ENCODE results near the gene MRPL48. TPM values are rescaled to one million over a fixed set of nuclear protein-coding genes. Genes with fewer than 3 reads are reported as not detected.

MRPL48 gene
- total RNA-seq, 2 donors from 2014 or later: 9.2 to 17.9 TPM

DNA sequence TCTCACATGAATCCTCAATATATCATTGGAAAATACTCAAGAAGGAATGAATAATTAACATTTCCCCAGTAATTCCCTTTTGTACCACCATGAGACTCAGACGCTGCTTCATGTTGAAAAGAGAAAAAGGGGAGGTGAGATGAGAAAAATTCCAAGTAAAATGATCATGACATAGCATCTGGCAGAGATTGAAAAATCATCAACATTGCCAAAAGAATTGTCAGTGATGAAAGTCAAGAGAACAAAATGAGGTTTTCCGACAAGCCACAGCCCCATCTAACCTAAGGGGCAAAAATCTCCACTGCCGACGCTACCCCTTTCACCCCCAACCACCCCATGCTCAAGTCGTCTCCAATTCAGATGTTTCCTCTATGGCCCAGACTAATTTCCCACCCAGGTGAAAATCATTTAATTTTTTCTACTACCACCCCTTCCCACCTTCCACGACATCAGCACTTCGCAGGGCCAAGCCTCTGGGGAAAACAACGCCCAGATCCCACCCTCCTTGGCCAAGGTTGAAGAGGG lies 28.0 kb upstream of the MRPL48 start:
- H3K4me1 ChIP-seq: peaks cover 26% of the 10 kb centered on the region
- no peak for TF ChIP-seq POLR2A (IDR thresholded peaks at IDR 0.05)
- TF ChIP-seq, protein P1, sequence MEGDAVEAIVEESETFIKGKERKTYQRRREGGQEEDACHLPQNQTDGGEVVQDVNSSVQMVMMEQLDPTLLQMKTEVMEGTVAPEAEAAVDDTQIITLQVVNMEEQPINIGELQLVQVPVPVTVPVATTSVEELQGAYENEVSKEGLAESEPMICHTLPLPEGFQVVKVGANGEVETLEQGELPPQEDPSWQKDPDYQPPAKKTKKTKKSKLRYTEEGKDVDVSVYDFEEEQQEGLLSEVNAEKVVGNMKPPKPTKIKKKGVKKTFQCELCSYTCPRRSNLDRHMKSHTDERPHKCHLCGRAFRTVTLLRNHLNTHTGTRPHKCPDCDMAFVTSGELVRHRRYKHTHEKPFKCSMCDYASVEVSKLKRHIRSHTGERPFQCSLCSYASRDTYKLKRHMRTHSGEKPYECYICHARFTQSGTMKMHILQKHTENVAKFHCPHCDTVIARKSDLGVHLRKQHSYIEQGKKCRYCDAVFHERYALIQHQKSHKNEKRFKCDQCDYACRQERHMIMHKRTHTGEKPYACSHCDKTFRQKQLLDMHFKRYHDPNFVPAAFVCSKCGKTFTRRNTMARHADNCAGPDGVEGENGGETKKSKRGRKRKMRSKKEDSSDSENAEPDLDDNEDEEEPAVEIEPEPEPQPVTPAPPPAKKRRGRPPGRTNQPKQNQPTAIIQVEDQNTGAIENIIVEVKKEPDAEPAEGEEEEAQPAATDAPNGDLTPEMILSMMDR (IDR thresholded peaks at IDR 0.05): peak in 4 of 7 experiments; percentile 26 to 39 (median 35)
- ATAC-seq: no peak
- intact Hi-C loops (cut with DNase I): no loop called here
- H3K4me3 ChIP-seq: peak overlapping the region; percentile 75 to 99
- H3K27me3 ChIP-seq: no peaks in the 10 kb centered on the region
- no peaks in the 10 kb centered on the region for H3K9me3 ChIP-seq
- no peaks in the 10 kb centered on the region for H3K36me3 ChIP-seq (replicated peaks in 1 of 2; ENCODE audit: insufficient read depth in 1 of 2, low read depth in 2 of 2)
- peak overlapping the region; percentile 90 to 99 (median 98) for H3K27ac ChIP-seq
- 2% methylated on average over 8 of the region's 8 CpGs for WGBS, 2 donors
- no peak for DNase-seq

DNA sequence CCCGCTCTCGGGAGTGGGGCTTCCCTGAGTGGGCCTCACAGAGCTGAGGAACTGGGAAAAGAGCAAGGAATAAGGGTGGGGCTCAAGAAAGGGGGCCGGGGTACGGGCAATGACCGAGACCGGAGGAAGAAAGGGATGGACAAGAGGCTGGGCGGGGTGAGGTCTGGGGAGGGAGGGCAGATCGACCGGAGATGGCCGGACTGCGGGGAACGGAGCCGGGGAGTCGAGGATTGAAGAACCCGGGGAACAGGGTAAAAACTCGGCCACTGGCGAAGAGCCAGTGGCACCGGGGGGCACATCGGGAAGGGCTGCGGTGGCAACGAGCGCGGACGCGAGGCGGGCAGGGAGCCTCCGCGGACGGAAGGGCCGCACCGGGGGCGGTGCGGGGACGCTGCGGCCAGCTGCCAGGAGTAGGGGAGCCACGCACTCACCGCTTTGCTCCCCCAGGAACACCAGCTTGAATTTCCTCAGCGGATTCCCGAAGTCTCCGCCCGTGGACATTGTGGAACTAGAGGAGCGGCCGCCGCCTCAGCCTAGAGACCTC lies 27.5 kb upstream of the MRPL48 start:
- intact Hi-C loops (cut with DNase I): no loop called here
- peak; percentile 5 for ATAC-seq
- no peaks in the 10 kb centered on the region for H3K36me3 ChIP-seq (replicated peaks in 1 of 2; ENCODE audit: insufficient read depth in 1 of 2, low read depth in 2 of 2)

DNA sequence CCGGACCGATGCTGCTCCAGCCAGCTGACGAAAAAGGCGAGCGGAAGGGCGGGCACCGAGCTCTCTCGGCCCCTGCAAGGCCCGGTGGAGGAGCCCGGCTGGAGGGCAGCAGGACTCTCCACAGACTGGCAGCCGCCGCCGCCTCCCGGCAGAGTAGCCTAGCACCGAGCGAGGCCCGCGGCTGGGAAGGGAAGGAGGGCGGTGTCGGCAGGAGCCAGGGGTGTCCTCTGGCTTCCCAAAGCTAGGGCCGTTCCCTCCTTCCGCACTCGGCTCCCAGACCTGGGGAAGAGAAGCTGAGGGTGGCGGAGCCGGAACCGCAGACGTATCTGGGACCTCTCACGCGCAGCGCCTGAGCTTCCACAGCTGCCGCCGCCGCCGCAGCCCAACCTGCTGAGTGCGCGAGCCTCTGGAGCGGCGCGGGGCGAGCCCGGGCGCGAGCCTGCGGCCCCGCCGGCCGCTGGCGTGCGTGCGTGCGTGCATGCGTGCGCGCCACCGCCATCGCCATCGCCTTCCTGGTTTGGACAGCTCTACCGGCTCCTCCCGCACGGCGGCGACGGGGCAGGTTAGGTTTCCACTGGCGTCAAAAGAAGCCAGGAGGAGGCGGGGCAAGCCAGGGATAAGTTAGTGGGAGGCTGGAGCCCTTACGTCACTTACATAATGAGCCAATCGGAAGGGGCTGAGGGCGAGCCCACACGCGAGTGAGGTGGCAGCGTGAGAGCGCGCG lies 26.8 kb upstream of the MRPL48 start, which contains the start of gene RAB6A:
Gene RAB6A, minus strand, starts transcription at position 396 of the 724 bp plus-strand sequence. CDS start 439 bp downstream, outside the sequence.
- ATAC-seq: peak; percentile 95
- WGBS, 2 donors: 0 to 4% methylated on average over 4 to 73 of the region's 74 CpGs

More for the DNA sequence above, 27.5 kb upstream of the MRPL48 start:
- no peaks in the 10 kb centered on the region for H3K27me3 ChIP-seq
- peaks cover 26% of the 10 kb centered on the region for H3K4me1 ChIP-seq
- H3K27ac ChIP-seq: peak overlapping the region; percentile 90 to 99 (median 98)
- H3K9me3 ChIP-seq: no peaks in the 10 kb centered on the region
- H3K4me3 ChIP-seq: peak overlapping the region; percentile 75 to 99
- TF ChIP-seq, protein P1 (IDR thresholded peaks at IDR 0.05): no peak
- no peak for TF ChIP-seq POLR2A (IDR thresholded peaks at IDR 0.05)
- WGBS, 2 donors: 0% methylated on average over 37 to 44 of the region's 44 CpGs
- DNase-seq: peak; percentile 39 to 53 (median 48)

DNA sequence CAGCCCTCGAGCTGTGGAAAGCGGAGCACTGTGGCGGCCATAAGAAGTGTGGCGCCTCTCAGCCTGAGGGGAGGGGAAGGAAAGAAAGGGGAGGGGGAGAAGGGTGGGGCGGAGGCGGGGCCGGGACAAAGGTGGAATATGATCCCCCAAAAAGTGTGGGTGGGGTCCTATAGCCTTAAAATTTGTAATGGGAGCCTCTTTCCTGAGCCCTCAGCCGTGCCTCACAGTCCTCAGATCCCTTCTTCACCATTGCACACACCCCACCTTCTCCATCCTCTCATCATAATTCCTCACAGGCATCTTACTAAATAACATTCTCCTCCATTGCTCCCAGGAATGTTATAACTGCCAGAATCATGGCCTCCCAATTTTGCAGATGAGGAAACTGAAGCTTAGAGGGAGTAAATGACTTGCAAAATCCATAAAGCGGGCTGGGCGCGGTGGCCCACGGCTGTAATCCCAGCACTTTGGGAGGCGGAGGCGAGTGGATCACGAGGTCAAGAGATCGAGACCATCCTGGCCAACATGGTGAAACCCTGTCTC lies 26.2 kb upstream of the MRPL48 start:
- DNase-seq: peak in 1 of 4 donors; percentile 35
- no peak overlapping the region for H3K4me3 ChIP-seq
- intact Hi-C loops (cut with DNase I): no loop called here
- peak; percentile 5 for ATAC-seq
- WGBS, 2 donors: 45 to 47% methylated on average over 16 of the region's 16 CpGs
- TF ChIP-seq, protein P1 (IDR thresholded peaks at IDR 0.05): no peak
- TF ChIP-seq POLR2A (IDR thresholded peaks at IDR 0.05): no peak
- no peaks in the 10 kb centered on the region for H3K27me3 ChIP-seq
- H3K9me3 ChIP-seq: no peaks in the 10 kb centered on the region
- peaks cover 25% of the 10 kb centered on the region for H3K4me1 ChIP-seq
- no peaks in the 10 kb centered on the region for H3K36me3 ChIP-seq (replicated peaks in 1 of 2; ENCODE audit: insufficient read depth in 1 of 2, low read depth in 2 of 2)
- peak overlapping the region; percentile 80 to 99 (median 90) for H3K27ac ChIP-seq

More for the DNA sequence above, 26.8 kb upstream of the MRPL48 start, which contains the start of gene RAB6A:
- H3K4me3 ChIP-seq: peak within 1 kb of the TSS; percentile 75 to 99
- H3K9me3 ChIP-seq: no peaks in the 10 kb centered on the region
- peaks cover 23% of the 10 kb centered on the region for H3K4me1 ChIP-seq
- TF ChIP-seq POLR2A (IDR thresholded peaks at IDR 0.05): peak; percentile 96
- TF ChIP-seq, protein P1 (IDR thresholded peaks at IDR 0.05): peak in 5 of 7 experiments; percentile 16 to 76 (median 58)
- intact Hi-C loops (cut with DNase I): no loop called here
- H3K36me3 ChIP-seq (replicated peaks in 1 of 2; ENCODE audit: insufficient read depth in 1 of 2, low read depth in 2 of 2): no peaks in the 10 kb centered on the region
- no peaks in the 10 kb centered on the region for H3K27me3 ChIP-seq
- H3K27ac ChIP-seq: peak within 1 kb of the TSS; percentile 90 to 99 (median 98)
- DNase-seq: peak; percentile 100

Data from body of pancreas (tissue), 4 donors.